K562 (cell line): ENCODE results near the gene XRCC3. TPM values are rescaled to one million over a fixed set of nuclear protein-coding genes. Genes with fewer than 3 reads are reported as not detected.

Source experiments
- ATAC-seq: fragments of 200-7000 bp; cut with Tn5 transposase; 3 replicates; pipeline ENCODE4 v1.9.1; 2020; ENCODE audit warnings: moderate library complexity
- BruUV-seq: library from RNA; stranded (reverse); fragments of 400-500 nt; replicated peaks from 2 replicates; lab custom pipeline; 2021; lab: Mats Ljungman, UMichigan
- CTCF ChIA-PET: fragments of 300-600 bp; formaldehyde crosslinking; extraction: SDS; loops from one replicate; lab custom pipeline; 2021; ENCODE audit warnings: low intra/inter-chr PET ratio; lab: Yijun Ruan, JAX
- POLR2A ChIA-PET: fragments of 300-600, 350-650 bp; sonication (Branson Sonifier 250); formaldehyde crosslinking; extraction: SDS; loops from one replicate; lab custom pipeline; 2021; ENCODE audit warnings: antibody characterized with exemption, inconsistent platforms; lab: Yijun Ruan, JAX
- DNase-seq, 4 experiments: peaks; one replicate each; pipeline versions ENCODE4 v3.0.0 to v3.0.0-alpha.2; 2011 to 2018; ENCODE audit warnings: low spot score in 3 of 4, mixed read lengths in 3 of 4; ENCODE audit errors: extremely low read depth in 1 of 4
- FAIRE-seq: peaks from 2 replicates; lab custom pipeline; 2011; peaks lifted over from hg19 to GRCh38; lab: Jason Lieb, UNC
- H2AFZ ChIP-seq: 2 replicates; pipeline ENCODE4 v1.6.0; 2011; ENCODE audit warnings: low read depth, low read length, control low read depth, inconsistent platforms
- H3K27ac ChIP-seq: fragments of 200-600 bp; 3 replicates; pipeline ENCODE4 v1.8.0; 2011; ENCODE audit warnings: low read depth, mild to moderate bottlenecking, control low read depth, inconsistent platforms, low read length, moderate library complexity, mixed read lengths; ENCODE audit errors: extremely low read depth
- H3K27me3 ChIP-seq, 2 experiments: fragments of 300-600 bp in 1 of 2; 2 replicates in 1 of 2; 3 replicates in 1 of 2; pipeline versions ENCODE4 v1.6.0 to v1.8.0; 2011; ENCODE audit warnings: inconsistent platforms in 2 of 2, low read length in 2 of 2, mild to moderate bottlenecking in 1 of 2, mixed read lengths in 1 of 2, moderate library complexity in 1 of 2; ENCODE audit not compliant: control insufficient read depth in 2 of 2, insufficient read depth in 2 of 2
- H3K36me3 ChIP-seq: fragments of 300-600 bp; 3 replicates; pipeline ENCODE4 v1.8.0; 2011; ENCODE audit warnings: mild to moderate bottlenecking, low read length, inconsistent platforms; ENCODE audit not compliant: control insufficient read depth, insufficient read depth
- H3K4me1 ChIP-seq, 2 experiments: fragments of 200-600 bp in 1 of 2; replicated peaks in 1 of 2; 2 replicates in 1 of 2; 3 replicates in 1 of 2; pipeline versions ENCODE4 v1.5.1 to v1.8.0; 2011; ENCODE audit warnings: inconsistent platforms in 2 of 2, low read length in 2 of 2, mild to moderate bottlenecking in 1 of 2, mixed read lengths in 1 of 2, moderate library complexity in 1 of 2; ENCODE audit not compliant: control insufficient read depth in 2 of 2, insufficient read depth in 2 of 2
- H3K4me2 ChIP-seq: 2 replicates; pipeline ENCODE4 v1.6.1; 2011; ENCODE audit warnings: low read length, control low read depth, inconsistent platforms, mixed read lengths; ENCODE audit not compliant: insufficient read depth
- H3K4me3 ChIP-seq: fragments of 200-600 bp; sonication (generic), shearing (Covaris generic); 2 replicates; pipeline ENCODE4 v1.5.1; 2016; ENCODE audit warnings: control low read depth, inconsistent platforms
- H3K79me2 ChIP-seq: fragments of 200-600 bp; 3 replicates; pipeline ENCODE4 v1.8.0; 2011; ENCODE audit warnings: low read length, inconsistent platforms; ENCODE audit not compliant: control insufficient read depth, insufficient read depth
- H3K9ac ChIP-seq, 2 experiments: 2 replicates each; pipeline versions ENCODE4 v1.6.0 to v1.6.1; 2011; ENCODE audit warnings: low read depth in 2 of 2, low read length in 2 of 2, control low read depth in 1 of 2, inconsistent platforms in 1 of 2, mild to moderate bottlenecking in 1 of 2, mixed read lengths in 1 of 2; ENCODE audit not compliant: insufficient read depth in 1 of 2
- H3K9me1 ChIP-seq: one replicate; pipeline ENCODE4 v1.6.0; 2011; ENCODE audit warnings: inconsistent platforms, mild to moderate bottlenecking, low read length, moderate library complexity; ENCODE audit not compliant: control insufficient read depth, insufficient read depth
- H3K9me3 ChIP-seq: replicated peaks from 2 replicates; pipeline ENCODE4 v1.5.1; 2011; ENCODE audit warnings: low read depth, low read length, inconsistent platforms; ENCODE audit not compliant: control insufficient read depth, insufficient read depth
- H4K20me1 ChIP-seq: replicated peaks from 2 replicates; pipeline ENCODE4 v1.6.1; 2011; ENCODE audit warnings: low read length, inconsistent platforms, mixed read lengths; ENCODE audit not compliant: control insufficient read depth, insufficient read depth
- COPS2 ChIP-seq: fragments of 450-650 bp; conservative IDR thresholded peaks from 2 replicates; pipeline ENCODE4 v1.6.1; 2016; ENCODE audit warnings: mild to moderate bottlenecking, moderate library complexity
- DMBX1 ChIP-seq: fragments of 250-450 bp; sonication (Bioruptor Pico); IDR thresholded peaks from 2 replicates; pipeline ENCODE4 v1.8.0; 2022; ENCODE audit warnings: inconsistent platforms, mild to moderate bottlenecking, moderate library complexity, borderline replicate concordance
- EP300 ChIP-seq: IDR thresholded peaks from 2 replicates; pipeline ENCODE4 v1.6.1; 2012; ENCODE audit warnings: low read length, improper control_type of control experiment
- ESRRA ChIP-seq: fragments of 450-650 bp; IDR thresholded peaks from 2 replicates; pipeline ENCODE4 v1.6.1; 2014; ENCODE audit warnings: low read depth, mild to moderate bottlenecking, moderate library complexity, borderline replicate concordance
- ESRRB ChIP-seq: fragments of 250-450 bp; sonication (Bioruptor Pico); IDR thresholded peaks from 2 replicates; pipeline ENCODE4 v1.5.0; 2020; ENCODE audit warnings: mild to moderate bottlenecking, moderate library complexity, borderline replicate concordance
- HEY1 ChIP-seq: fragments of 250-450 bp; sonication (Bioruptor Pico); IDR thresholded peaks from 2 replicates; pipeline ENCODE4 v1.5.0; 2020; ENCODE audit warnings: mild to moderate bottlenecking, moderate library complexity, borderline replicate concordance
- JUND ChIP-seq, 2 experiments: IDR thresholded peaks; 2 replicates in 1 of 2; 3 replicates in 1 of 2; pipeline ENCODE4 v1.6.1; 2011; ENCODE audit warnings: borderline replicate concordance in 2 of 2, low read depth in 2 of 2, low read length in 2 of 2, improper control_type of control experiment in 1 of 2, missing biosample characterization in 1 of 2, missing genetic modification characterization in 1 of 2, missing genetic modification reagents in 1 of 2
- LEF1 ChIP-seq: fragments of 450-650 bp; IDR thresholded peaks from 2 replicates; pipeline ENCODE4 v1.6.1; 2016; ENCODE audit warnings: mild to moderate bottlenecking
- PML ChIP-seq: IDR thresholded peaks from 2 replicates; pipeline ENCODE4 v1.6.1; 2012; ENCODE audit warnings: low read length, inconsistent platforms
- PTRF ChIP-seq: fragments of 450-650 bp; IDR thresholded peaks from 2 replicates; pipeline ENCODE4 v1.6.1; 2016; ENCODE audit warnings: mild to moderate bottlenecking, missing genetic modification characterization, missing compliant biosample characterization
- RBM22 ChIP-seq: fragments of 200-400 bp; formaldehyde crosslinking; IDR thresholded peaks from 2 replicates; pipeline ENCODE4 v1.6.1; 2018; ENCODE audit warnings: low read length, low read depth; ENCODE audit not compliant: poor library complexity, severe bottlenecking
- SMAD3 ChIP-seq: fragments of 450-650 bp; formaldehyde crosslinking; conservative IDR thresholded peaks from 2 replicates; pipeline ENCODE4 v1.4.0; 2020; ENCODE audit warnings: mild to moderate bottlenecking
- ZFPM2 ChIP-seq: fragments of 250-450 bp; sonication (Bioruptor Pico); IDR thresholded peaks from 2 replicates; pipeline ENCODE4 v1.5.1; 2022; ENCODE audit warnings: mild to moderate bottlenecking
- ZNF263 ChIP-seq: sonication (generic); formaldehyde crosslinking; IDR thresholded peaks from 2 replicates; pipeline ENCODE4 v1.8.0; 2022; ENCODE audit warnings: mild to moderate bottlenecking, missing genetic modification reagents, borderline replicate concordance
- ZNF507 ChIP-seq: conservative IDR thresholded peaks from 2 replicates; pipeline ENCODE4 v1.6.1; 2017; ENCODE audit warnings: missing genetic modification characterization, missing compliant biosample characterization
- ZNF584 ChIP-seq: fragments of 200-800 bp; sonication (Bioruptor generic); IDR thresholded peaks from 2 replicates; pipeline ENCODE4 v1.6.1; 2016; ENCODE audit warnings: low read depth, mild to moderate bottlenecking, missing genetic modification characterization, missing compliant biosample characterization
- WGBS: fragments of 100-300 bp; shearing (Covaris generic); methylation state at CpG from one replicate; pipeline ENCODE4 v1.1.6; 2016; ENCODE audit warnings: low coverage, mixed read lengths; ENCODE audit not compliant: insufficient coverage; ENCODE audit errors: missing lambda C conversion rate; 5-methylcytosine and 5-hydroxymethylcytosine counted together
- in situ Hi-C: fragments of 300-500 bp; cut with MboI; formaldehyde crosslinking; loops from 4 replicates; pipeline ENCODE4 v1.15.0; 2018; ENCODE audit warnings: inconsistent platforms, mixed read lengths
- intact Hi-C: fragments of 100-400 bp; cut with micrococcal nuclease; formaldehyde crosslinking; loops from 2 replicates; pipeline ENCODE4 v1.14.2; 2022
- polyA plus RNA-seq, 8 experiments: library from polyadenylated mRNA; depleted of rRNA in 4 of 8; stranded (reverse) in 5 of 8; unstranded in 3 of 8; fragments of >200 nt; fragmentation: Nextera tagmentation in 2 of 8; fragmentation: Illumina TruSeq in 1 of 8; extraction: Ambion mirVana in 2 of 8; extraction: Trizol in 1 of 8; gene quantifications; 2 replicates each; pipeline versions ENCODE4 v1.2.1 to v1.2.3, GENCODE V29; 2011 to 2014; ENCODE audit warnings: inconsistent platforms in 1 of 8, missing spikeins in 1 of 8
- total RNA-seq, 7 experiments: library from RNA; depleted of rRNA in 6 of 7; stranded (reverse); fragments of >200 nt in 6 of 7; fragmentation: Illumina TruSeq in 2 of 7; extraction: Trizol in 2 of 7; gene quantifications; 2 replicates each; pipeline versions ENCODE4 v1.2.1 to v1.2.3, GENCODE V29; 2011 to 2021; ENCODE audit warnings: low replicate concordance in 1 of 7
- TF ChIP-seq, protein P1 (sequence below): sonication (generic); formaldehyde crosslinking; IDR thresholded peaks from 2 replicates; pipeline ENCODE4 v1.5.0; 2020; ENCODE audit warnings: missing genetic modification reagents
- TF ChIP-seq, protein P2 (sequence below): fragments of 450-650 bp; formaldehyde crosslinking; IDR thresholded peaks from 2 replicates; pipeline ENCODE4 v1.4.0; 2022; ENCODE audit warnings: missing genetic modification characterization

XRCC3 gene
- total and polyA plus RNA-seq, 9 of the 15 experiments (the other 6 are each of a cell fraction or from before 2014, with no cell fraction given), result 0.34 to 59.3 (median 30.3) TPM

DNA sequence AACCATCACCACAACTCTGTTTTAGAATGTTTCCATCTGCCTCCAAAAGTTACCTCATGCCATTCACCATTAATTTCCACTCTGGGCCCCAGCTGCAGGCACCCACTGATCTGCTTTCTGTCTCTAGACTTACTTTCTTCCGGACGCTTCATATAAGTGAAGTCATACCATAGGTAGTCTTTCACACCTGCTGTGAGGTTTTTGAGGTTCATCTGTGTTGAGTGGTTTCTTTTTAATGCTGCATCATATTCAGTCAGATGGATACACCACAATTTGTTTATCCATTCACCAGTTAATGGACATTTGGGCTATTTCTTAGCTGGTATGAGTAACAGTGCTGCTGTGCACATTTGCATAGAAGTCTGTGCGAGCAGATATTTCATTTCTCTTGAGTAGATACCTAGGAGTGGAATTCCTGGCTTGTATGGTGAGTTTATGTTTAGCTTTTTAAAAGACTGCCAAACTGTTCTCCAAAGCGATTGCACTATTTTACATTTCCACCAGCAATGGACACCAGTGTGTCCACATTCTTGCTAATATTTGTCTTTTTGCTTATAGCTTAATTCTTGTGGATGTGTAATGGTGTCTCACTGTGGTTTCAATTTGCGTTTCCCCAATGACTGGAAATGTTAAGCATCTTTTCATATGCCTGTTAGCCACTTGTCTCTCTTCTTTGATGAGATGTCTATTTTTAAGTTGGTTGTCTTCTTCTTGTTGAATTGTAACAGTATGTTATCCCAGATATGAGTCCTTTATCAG is 48.7 kb upstream of the XRCC3 start:
- Histone ChIP-seq H3K36me3 (no peaks in the 10 kb centered on the region), H3K9me1 (no peaks in the 10 kb centered on the region), H3K9me3 (no peaks in the 10 kb centered on the region), H2AFZ (no peak overlapping the region), H3K9ac (no peak overlapping the region), H3K4me2 (no peak overlapping the region), H4K20me1 (no peaks in the 10 kb centered on the region; the same call in 1 of the 2 replicates), H3K27me3 (peaks cover 2 to 6% of the 10 kb centered on the region in 2 experiments; a peak in 3 of 5 replicates), H3K4me1 (peaks cover 0 to 3% of the 10 kb centered on the region in 2 experiments; a peak in 2 of 5 replicates), H3K4me3 (no peak overlapping the region), H3K27ac (no peak overlapping the region), H3K79me2 (no peaks in the 10 kb centered on the region)
- 35% methylated on average over 5 of the region's 5 CpGs for WGBS
- ATAC-seq (no peak), DNase-seq (no peak), FAIRE-seq (no peak)
- in situ Hi-C loops (no loop called here), intact Hi-C loops (no loop called here)
- POLR2A ChIA-PET, result interaction anchor here (0.6 to 1.1 kb wide), 2 partner anchors 99 to 202 kb away, joined by 3 read pairs; no protein-coding TSS in a partner anchor
- no TSS peak for BruUV-seq
- CTCF ChIA-PET, result no interaction called here
- TF ChIP-seq ESRRB (CRISPR knock-in tag) (no peak), PML (no peak), JUND (IDR thresholded peaks at IDR 0.05; ENCODE audit: borderline replicate concordance, low read depth, low read length) (no peak), JUND (tag; IDR thresholded peaks at IDR 0.05; ENCODE audit: borderline replicate concordance, low read depth, low read length) (no peak), ZNF584 (CRISPR knock-in tag) (no peak), RBM22 (no peak), HEY1 (CRISPR knock-in tag) (no peak), ZNF507 (tag) (no peak), LEF1 (no peak), ESRRA (no peak), ZNF263 (CRISPR knock-in tag) (no peak), DMBX1 (CRISPR knock-in tag) (no peak), PTRF (tag) (no peak), ZFPM2 (no peak), EP300 (no peak), COPS2 (no peak), SMAD3 (CRISPR knock-in tag) (no peak)
- TF ChIP-seq, protein P1, sequence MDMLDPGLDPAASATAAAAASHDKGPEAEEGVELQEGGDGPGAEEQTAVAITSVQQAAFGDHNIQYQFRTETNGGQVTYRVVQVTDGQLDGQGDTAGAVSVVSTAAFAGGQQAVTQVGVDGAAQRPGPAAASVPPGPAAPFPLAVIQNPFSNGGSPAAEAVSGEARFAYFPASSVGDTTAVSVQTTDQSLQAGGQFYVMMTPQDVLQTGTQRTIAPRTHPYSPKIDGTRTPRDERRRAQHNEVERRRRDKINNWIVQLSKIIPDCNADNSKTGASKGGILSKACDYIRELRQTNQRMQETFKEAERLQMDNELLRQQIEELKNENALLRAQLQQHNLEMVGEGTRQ (CRISPR knock-in tag), result no peak
- TF ChIP-seq, protein P2, sequence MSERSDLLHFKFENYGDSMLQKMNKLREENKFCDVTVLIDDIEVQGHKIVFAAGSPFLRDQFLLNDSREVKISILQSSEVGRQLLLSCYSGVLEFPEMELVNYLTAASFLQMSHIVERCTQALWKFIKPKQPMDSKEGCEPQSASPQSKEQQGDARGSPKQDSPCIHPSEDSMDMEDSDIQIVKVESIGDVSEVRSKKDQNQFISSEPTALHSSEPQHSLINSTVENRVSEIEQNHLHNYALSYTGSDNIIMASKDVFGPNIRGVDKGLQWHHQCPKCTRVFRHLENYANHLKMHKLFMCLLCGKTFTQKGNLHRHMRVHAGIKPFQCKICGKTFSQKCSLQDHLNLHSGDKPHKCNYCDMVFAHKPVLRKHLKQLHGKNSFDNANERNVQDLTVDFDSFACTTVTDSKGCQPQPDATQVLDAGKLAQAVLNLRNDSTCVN (CRISPR knock-in tag), result no peak
